OCI-LY3 (cell line): ENCODE measurements around the gene AGAP5.

ENCODE experiments used
- EZH2phosphoT487 ChIP-seq: fragments of 200-600 bp; shearing (Covaris generic); IDR thresholded peaks from 2 replicates; pipeline ENCODE4 v1.6.1; 2018; ENCODE audit warnings: antibody characterized with exemption, mixed run types, low read depth
- TF ChIP-seq, protein P1 (sequence below): fragments of 200-600, 300-600 bp; sonication (generic); IDR thresholded peaks from 2 replicates; pipeline ENCODE4 v1.5.1; 2014; ENCODE audit warnings: antibody characterized with exemption, low read length, low read depth

GRCh38 chr10:73647211-73647874 is 50.6 kb downstream of the AGAP5 start:
- TF ChIP-seq, protein P1, sequence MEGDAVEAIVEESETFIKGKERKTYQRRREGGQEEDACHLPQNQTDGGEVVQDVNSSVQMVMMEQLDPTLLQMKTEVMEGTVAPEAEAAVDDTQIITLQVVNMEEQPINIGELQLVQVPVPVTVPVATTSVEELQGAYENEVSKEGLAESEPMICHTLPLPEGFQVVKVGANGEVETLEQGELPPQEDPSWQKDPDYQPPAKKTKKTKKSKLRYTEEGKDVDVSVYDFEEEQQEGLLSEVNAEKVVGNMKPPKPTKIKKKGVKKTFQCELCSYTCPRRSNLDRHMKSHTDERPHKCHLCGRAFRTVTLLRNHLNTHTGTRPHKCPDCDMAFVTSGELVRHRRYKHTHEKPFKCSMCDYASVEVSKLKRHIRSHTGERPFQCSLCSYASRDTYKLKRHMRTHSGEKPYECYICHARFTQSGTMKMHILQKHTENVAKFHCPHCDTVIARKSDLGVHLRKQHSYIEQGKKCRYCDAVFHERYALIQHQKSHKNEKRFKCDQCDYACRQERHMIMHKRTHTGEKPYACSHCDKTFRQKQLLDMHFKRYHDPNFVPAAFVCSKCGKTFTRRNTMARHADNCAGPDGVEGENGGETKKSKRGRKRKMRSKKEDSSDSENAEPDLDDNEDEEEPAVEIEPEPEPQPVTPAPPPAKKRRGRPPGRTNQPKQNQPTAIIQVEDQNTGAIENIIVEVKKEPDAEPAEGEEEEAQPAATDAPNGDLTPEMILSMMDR, result no peak
- no peak for TF ChIP-seq EZH2phosphoT487
